Myometrial cell (primary cell): Measurements from ENCODE around the gene ULK2. TPM values are rescaled to one million over a fixed set of nuclear protein-coding genes. Genes with fewer than 3 reads are reported as not detected.

Source experiments
- total RNA-seq: library from RNA; depleted of rRNA; stranded (reverse); fragments of >200 nt; gene quantifications from 2 replicates; pipeline ENCODE4 v1.2.3, GENCODE V29; 2015

Gene ULK2
- 15.0 and 17.0 TPM in 2 replicates for total RNA-seq

DNA sequence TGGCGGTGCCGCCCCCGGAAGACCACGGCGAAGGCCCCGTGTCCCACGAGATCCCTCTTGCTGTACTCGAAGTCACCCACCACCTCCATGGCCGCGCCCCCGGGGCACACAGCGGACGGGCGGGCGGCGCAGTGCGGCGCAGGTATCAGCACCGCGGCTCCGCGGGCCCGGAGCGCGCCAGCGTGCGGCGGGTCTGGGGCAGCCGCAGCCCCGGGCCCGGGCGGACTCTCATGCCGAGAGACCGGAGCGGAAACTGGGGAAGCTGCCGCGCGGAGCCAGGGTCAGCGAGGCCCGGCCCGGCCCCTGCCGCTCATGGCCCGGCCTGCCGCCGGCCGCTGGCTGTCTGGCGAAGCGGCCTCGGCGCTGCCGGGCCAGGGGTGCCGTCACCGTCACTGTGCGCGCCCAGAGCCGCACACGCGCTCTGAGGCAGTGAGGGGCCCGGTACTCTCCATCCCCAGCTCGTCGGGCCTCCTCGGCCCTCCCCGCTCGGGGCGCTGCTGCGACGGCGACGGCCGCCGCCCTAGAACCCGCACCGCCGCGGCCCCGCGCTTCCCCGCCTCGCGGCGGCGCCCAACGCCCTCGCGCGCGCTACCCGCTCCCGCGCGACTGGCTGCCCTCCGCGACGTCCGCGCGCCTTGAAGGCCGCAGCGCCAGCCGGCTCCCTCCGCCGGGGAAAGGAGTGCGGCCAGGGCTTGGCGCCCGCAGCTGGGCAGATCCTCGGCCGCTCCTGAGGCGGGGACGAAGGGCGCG lies at the start of gene ULK2:
TSS of gene ULK2 (minus strand) at position 608 of the 750 bp plus-strand sequence. CDS start at position 89, 519 bp downstream.

DNA sequence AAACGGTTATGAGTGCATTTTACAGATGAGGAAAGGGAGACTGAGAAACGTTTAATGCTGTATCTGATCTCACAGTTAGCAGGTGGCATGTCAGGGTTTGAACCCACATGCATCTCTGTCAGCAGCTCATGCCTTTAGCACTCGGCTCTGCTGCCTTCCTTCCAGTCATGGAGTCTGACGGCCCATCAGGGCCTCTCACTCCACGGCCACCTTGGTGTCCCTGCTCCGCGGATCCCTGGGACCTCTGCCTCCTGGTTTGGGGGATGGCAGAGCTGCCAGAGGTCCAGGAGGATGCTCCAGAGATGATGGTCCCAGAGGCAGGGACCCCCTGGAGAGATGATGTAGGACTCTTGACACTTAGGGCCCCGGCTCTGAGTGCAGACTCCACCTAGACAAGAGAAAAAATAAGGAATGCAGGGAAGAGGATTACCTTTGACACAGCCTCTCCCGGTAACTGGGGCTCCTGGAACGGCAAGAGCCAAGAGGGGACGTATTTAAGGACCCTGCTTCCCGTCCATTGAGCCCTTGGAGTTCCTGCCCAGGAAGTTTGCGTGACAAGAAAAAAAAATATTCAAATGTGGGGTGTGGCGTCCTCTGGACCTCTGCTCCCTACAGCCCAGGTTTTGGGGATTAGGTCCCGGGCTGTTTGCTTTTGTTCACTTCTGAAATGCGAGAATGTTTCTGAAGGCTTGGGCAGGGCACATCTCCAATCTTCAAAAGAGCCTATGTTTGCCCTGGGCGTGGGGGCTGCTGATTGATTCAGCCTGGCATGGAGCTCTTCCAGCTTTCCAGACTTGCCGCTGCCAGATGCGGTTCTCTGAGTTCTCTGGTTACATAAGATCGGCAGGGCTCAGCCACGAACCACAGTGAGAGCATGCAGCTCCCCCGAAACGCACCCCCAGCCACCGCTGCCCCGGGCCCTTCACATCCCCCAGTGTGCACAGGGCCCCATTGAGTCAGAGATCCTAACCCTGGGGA lies 119.6 kb downstream of the ULK2 start, which contains the start of gene ALDH3A1:
TSS of gene ALDH3A1 (minus strand) at position 470 of the 978 bp plus-strand sequence. CDS start 3,169 bp downstream, outside the sequence.

Other genes starting within 250 kb of the ULK2 start
- gene ALDH3A2, start 219.2 kb downstream of the ULK2 start, total RNA-seq: 15.0 and 17.4 TPM in 2 replicates
- gene SLC47A2, start 151.4 kb downstream of the ULK2 start, total RNA-seq: not detected in 2 replicates
- not detected in 2 replicates for gene ALDH3A1, start 119.6 kb downstream of the ULK2 start, total RNA-seq
- gene AKAP10, start 109.9 kb upstream of the ULK2 start, total RNA-seq: 25.4 and 31.9 TPM in 2 replicates
- gene SPECC1, start 141.4 kb upstream of the ULK2 start, total RNA-seq: 14.7 and 19.1 TPM in 2 replicates